K562 (cell line): ENCODE results near the gene MRPL10. TPM values are rescaled to one million over a fixed set of nuclear protein-coding genes. Genes with fewer than 3 reads are reported as not detected.

ENCODE experiments used
- BRF1 ChIP-seq: IDR thresholded peaks from 3 replicates; pipeline ENCODE4 v1.6.1; 2011; ENCODE audit warnings: borderline replicate concordance, mild to moderate bottlenecking; ENCODE audit not compliant: insufficient read length; ENCODE audit errors: extremely low read depth
- CBFA2T2 ChIP-seq: fragments of 450-650 bp; conservative IDR thresholded peaks from 2 replicates; pipeline ENCODE4 v1.6.1; 2017; ENCODE audit warnings: mild to moderate bottlenecking
- GTF2E2 ChIP-seq: fragments of 200-800 bp; sonication (Bioruptor generic); IDR thresholded peaks from 2 replicates; pipeline ENCODE4 v1.6.1; 2016; ENCODE audit warnings: missing genetic modification characterization, missing compliant biosample characterization
- HOMEZ ChIP-seq: fragments of 250-450 bp; sonication (Bioruptor Pico); IDR thresholded peaks from 2 replicates; pipeline ENCODE4 v1.4.0; 2020; ENCODE audit warnings: mild to moderate bottlenecking, moderate library complexity
- HOXB6 ChIP-seq: fragments of 250-450 bp; sonication (Bioruptor Pico); IDR thresholded peaks from 2 replicates; pipeline ENCODE4 v1.5.1; 2022; ENCODE audit warnings: mild to moderate bottlenecking, borderline replicate concordance
- NFE2 ChIP-seq: IDR thresholded peaks from 2 replicates; pipeline ENCODE4 v1.6.1; 2014; ENCODE audit warnings: antibody characterized with exemption, low read depth
- RAD51 ChIP-seq: fragments of 450-650 bp; IDR thresholded peaks from 2 replicates; pipeline ENCODE4 v1.7.1; 2016; ENCODE audit warnings: low read depth, mild to moderate bottlenecking, borderline replicate concordance
- SAFB2 ChIP-seq: fragments of 200-400 bp; formaldehyde crosslinking; IDR thresholded peaks from 2 replicates; pipeline ENCODE4 v1.6.1; 2018; ENCODE audit warnings: borderline replicate concordance, low read length, low read depth, moderate library complexity; ENCODE audit not compliant: severe bottlenecking
- SMAD2 ChIP-seq: fragments of 150-350 bp; IDR thresholded peaks from 2 replicates; pipeline ENCODE4 v1.6.1; 2014; ENCODE audit warnings: low read depth, mild to moderate bottlenecking, low read length
- SMARCA4 ChIP-seq: fragments of 450-650 bp; IDR thresholded peaks from 2 replicates; pipeline ENCODE4 v1.6.1; 2016
- SRF ChIP-seq, 2 experiments: fragments of 250-450, 450-650 bp in 1 of 2; sonication (Bioruptor Pico) in 1 of 2; sonication (generic) in 1 of 2; formaldehyde crosslinking; IDR thresholded peaks; 2 replicates each; pipeline versions ENCODE4 v1.5.0 to v1.5.1; 2020 to 2022; ENCODE audit warnings: mild to moderate bottlenecking in 1 of 2, missing genetic modification reagents in 1 of 2
- SRSF3 ChIP-seq: fragments of 200-400 bp; formaldehyde crosslinking; IDR thresholded peaks from 2 replicates; pipeline ENCODE4 v1.6.1; 2016; ENCODE audit warnings: mild to moderate bottlenecking, low read length, moderate library complexity; ENCODE audit not compliant: insufficient read depth
- ZNF586 ChIP-seq: fragments of 450-650 bp; formaldehyde crosslinking; conservative IDR thresholded peaks from 2 replicates; pipeline ENCODE4 v1.4.0; 2020; ENCODE audit warnings: mild to moderate bottlenecking, moderate library complexity
- ZNF75A ChIP-seq: fragments of 450-650 bp; formaldehyde crosslinking; IDR thresholded peaks from 2 replicates; pipeline ENCODE4 v1.4.0; 2020; ENCODE audit warnings: mild to moderate bottlenecking
- ZNF830 ChIP-seq: fragments of 250-450 bp; sonication (Bioruptor Pico); IDR thresholded peaks from 2 replicates; pipeline ENCODE4 v1.5.0; 2021; ENCODE audit warnings: mild to moderate bottlenecking
- polyA plus RNA-seq, 8 experiments: library from polyadenylated mRNA; depleted of rRNA in 4 of 8; stranded (reverse) in 5 of 8; unstranded in 3 of 8; fragments of >200 nt; fragmentation: Nextera tagmentation in 2 of 8; fragmentation: Illumina TruSeq in 1 of 8; extraction: Ambion mirVana in 2 of 8; extraction: Trizol in 1 of 8; gene quantifications; 2 replicates each; pipeline versions ENCODE4 v1.2.1 to v1.2.3, GENCODE V29; 2011 to 2014; ENCODE audit warnings: inconsistent platforms in 1 of 8, missing spikeins in 1 of 8
- total RNA-seq, 7 experiments: library from RNA; depleted of rRNA in 6 of 7; stranded (reverse); fragments of >200 nt in 6 of 7; fragmentation: Illumina TruSeq in 2 of 7; extraction: Trizol in 2 of 7; gene quantifications; 2 replicates each; pipeline versions ENCODE4 v1.2.1 to v1.2.3, GENCODE V29; 2011 to 2021; ENCODE audit warnings: low replicate concordance in 1 of 7
- TF ChIP-seq, protein P1 (sequence below): fragments of 150-350 bp; conservative IDR thresholded peaks from 2 replicates; pipeline ENCODE4 v1.6.1; 2014; ENCODE audit warnings: low read length
- TF ChIP-seq, protein P2 (sequence below): fragments of 450-650 bp; formaldehyde crosslinking; IDR thresholded peaks from 2 replicates; pipeline ENCODE4 v1.4.0; 2022; ENCODE audit warnings: mild to moderate bottlenecking, moderate library complexity
- TF ChIP-seq, protein P3 (sequence below), 2 experiments: fragments of 450-650 bp in 1 of 2; IDR thresholded peaks; 2 replicates each; pipeline ENCODE4 v1.6.1; 2011 to 2017; ENCODE audit warnings: low read depth in 2 of 2, antibody characterized with exemption in 1 of 2, borderline replicate concordance in 1 of 2, low read length in 1 of 2, mild to moderate bottlenecking in 1 of 2, mixed read lengths in 1 of 2; ENCODE audit not compliant: control insufficient read depth in 1 of 2
- TF ChIP-seq, protein P4 (sequence below), 2 experiments: fragments of 450-650 bp in 1 of 2; sonication (generic) in 1 of 2; formaldehyde crosslinking; conservative IDR thresholded peaks; 2 replicates each; pipeline versions ENCODE4 v1.4.0 to v1.8.1; 2020 to 2022; ENCODE audit warnings: mild to moderate bottlenecking in 1 of 2, missing genetic modification reagents in 1 of 2

The MRPL10 gene
- total and polyA plus RNA-seq, 9 of the 15 experiments (the other 6 are each of a cell fraction or from before 2014, with no cell fraction given): 27.8 to 105 (median 67.3) TPM

DNA sequence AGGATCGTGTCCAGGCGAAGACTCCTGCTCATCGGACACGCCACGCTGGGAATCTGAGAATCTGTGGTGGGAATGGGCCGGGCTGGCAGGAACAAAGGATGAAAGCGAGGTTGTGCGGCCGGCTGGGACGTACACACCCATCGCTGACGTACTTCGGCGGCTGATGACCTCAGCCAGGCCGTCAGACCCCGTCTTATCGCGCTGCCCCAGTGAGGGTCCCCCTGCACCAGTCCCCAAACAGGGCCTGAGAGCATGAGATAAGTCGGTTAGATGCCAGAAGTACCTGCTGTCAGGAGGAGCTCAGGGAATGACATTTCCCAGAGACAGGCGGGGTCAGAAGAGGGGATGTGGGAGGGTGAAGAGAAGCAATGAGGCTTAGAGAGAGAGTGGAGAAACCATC lies 35.6 kb upstream of the MRPL10 start (continued):
- TF ChIP-seq, protein P1, sequence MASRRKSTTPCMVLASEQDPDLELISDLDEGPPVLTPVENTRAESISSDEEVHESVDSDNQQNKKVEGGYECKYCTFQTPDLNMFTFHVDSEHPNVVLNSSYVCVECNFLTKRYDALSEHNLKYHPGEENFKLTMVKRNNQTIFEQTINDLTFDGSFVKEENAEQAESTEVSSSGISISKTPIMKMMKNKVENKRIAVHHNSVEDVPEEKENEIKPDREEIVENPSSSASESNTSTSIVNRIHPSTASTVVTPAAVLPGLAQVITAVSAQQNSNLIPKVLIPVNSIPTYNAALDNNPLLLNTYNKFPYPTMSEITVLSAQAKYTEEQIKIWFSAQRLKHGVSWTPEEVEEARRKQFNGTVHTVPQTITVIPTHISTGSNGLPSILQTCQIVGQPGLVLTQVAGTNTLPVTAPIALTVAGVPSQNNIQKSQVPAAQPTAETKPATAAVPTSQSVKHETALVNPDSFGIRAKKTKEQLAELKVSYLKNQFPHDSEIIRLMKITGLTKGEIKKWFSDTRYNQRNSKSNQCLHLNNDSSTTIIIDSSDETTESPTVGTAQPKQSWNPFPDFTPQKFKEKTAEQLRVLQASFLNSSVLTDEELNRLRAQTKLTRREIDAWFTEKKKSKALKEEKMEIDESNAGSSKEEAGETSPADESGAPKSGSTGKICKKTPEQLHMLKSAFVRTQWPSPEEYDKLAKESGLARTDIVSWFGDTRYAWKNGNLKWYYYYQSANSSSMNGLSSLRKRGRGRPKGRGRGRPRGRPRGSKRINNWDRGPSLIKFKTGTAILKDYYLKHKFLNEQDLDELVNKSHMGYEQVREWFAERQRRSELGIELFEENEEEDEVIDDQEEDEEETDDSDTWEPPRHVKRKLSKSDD: no peak
- TF ChIP-seq ZNF75A (CRISPR knock-in tag) (no peak), SMAD2 (no peak), BRF1 (no peak), HOMEZ (no peak), SAFB2 (no peak), ZNF830 (CRISPR knock-in tag) (no peak), CBFA2T2 (peak; percentile 99), NFE2 (0 out of 2 replicates have a peak, but pooled peaks have one; percentile 34), SMARCA4 (peak; percentile 99), GTF2E2 (tag) (0 out of 2 replicates have a peak, but pooled peaks have one; percentile 34), ZNF586 (CRISPR knock-in tag) (no peak), HOXB6 (CRISPR knock-in tag) (no peak), SRSF3 (no peak), RAD51 (peak; percentile 54; the same call in 1 of the 2 replicates), SRF (CRISPR knock-in tag; IDR thresholded peaks at IDR 0.05) (peak in 1 of 2 experiments; percentile 31; a peak in 1 of 4 replicates)
- TF ChIP-seq, protein P2, sequence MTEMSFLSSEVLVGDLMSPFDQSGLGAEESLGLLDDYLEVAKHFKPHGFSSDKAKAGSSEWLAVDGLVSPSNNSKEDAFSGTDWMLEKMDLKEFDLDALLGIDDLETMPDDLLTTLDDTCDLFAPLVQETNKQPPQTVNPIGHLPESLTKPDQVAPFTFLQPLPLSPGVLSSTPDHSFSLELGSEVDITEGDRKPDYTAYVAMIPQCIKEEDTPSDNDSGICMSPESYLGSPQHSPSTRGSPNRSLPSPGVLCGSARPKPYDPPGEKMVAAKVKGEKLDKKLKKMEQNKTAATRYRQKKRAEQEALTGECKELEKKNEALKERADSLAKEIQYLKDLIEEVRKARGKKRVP (CRISPR knock-in tag): peak; percentile 72; the same call in 1 of the 2 replicates
- TF ChIP-seq, protein P3, sequence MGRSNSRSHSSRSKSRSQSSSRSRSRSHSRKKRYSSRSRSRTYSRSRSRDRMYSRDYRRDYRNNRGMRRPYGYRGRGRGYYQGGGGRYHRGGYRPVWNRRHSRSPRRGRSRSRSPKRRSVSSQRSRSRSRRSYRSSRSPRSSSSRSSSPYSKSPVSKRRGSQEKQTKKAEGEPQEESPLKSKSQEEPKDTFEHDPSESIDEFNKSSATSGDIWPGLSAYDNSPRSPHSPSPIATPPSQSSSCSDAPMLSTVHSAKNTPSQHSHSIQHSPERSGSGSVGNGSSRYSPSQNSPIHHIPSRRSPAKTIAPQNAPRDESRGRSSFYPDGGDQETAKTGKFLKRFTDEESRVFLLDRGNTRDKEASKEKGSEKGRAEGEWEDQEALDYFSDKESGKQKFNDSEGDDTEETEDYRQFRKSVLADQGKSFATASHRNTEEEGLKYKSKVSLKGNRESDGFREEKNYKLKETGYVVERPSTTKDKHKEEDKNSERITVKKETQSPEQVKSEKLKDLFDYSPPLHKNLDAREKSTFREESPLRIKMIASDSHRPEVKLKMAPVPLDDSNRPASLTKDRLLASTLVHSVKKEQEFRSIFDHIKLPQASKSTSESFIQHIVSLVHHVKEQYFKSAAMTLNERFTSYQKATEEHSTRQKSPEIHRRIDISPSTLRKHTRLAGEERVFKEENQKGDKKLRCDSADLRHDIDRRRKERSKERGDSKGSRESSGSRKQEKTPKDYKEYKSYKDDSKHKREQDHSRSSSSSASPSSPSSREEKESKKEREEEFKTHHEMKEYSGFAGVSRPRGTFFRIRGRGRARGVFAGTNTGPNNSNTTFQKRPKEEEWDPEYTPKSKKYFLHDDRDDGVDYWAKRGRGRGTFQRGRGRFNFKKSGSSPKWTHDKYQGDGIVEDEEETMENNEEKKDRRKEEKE (IDR thresholded peaks at IDR 0.05; ENCODE audit: borderline replicate concordance in 1 of 2, control insufficient read depth in 1 of 2, low read depth in 2 of 2, low read length in 1 of 2): no peak
- TF ChIP-seq, protein P4, sequence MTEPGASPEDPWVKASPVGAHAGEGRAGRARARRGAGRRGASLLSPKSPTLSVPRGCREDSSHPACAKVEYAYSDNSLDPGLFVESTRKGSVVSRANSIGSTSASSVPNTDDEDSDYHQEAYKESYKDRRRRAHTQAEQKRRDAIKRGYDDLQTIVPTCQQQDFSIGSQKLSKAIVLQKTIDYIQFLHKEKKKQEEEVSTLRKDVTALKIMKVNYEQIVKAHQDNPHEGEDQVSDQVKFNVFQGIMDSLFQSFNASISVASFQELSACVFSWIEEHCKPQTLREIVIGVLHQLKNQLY (CRISPR knock-in tag; conservative IDR thresholded peaks at IDR 0.05): no peak
